MV-4-11 (cell line): ENCODE measurements around the gene TNFSF4.
A peak's percentile ranks its signal among the peaks of the same experiment; 100 is the strongest.
"Not testable (repeated sequence)": the region's sequence is repeated elsewhere in the genome, so short reads cannot be mapped to it uniquely, and the experiment has no call there.

Experiments
- DNase-seq: peaks from one replicate; lab custom pipeline; 2025; lab: John Stamatoyannopoulos, UW

TNFSF4 gene, protein sequence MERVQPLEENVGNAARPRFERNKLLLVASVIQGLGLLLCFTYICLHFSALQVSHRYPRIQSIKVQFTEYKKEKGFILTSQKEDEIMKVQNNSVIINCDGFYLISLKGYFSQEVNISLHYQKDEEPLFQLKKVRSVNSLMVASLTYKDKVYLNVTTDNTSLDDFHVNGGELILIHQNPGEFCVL

DNA sequence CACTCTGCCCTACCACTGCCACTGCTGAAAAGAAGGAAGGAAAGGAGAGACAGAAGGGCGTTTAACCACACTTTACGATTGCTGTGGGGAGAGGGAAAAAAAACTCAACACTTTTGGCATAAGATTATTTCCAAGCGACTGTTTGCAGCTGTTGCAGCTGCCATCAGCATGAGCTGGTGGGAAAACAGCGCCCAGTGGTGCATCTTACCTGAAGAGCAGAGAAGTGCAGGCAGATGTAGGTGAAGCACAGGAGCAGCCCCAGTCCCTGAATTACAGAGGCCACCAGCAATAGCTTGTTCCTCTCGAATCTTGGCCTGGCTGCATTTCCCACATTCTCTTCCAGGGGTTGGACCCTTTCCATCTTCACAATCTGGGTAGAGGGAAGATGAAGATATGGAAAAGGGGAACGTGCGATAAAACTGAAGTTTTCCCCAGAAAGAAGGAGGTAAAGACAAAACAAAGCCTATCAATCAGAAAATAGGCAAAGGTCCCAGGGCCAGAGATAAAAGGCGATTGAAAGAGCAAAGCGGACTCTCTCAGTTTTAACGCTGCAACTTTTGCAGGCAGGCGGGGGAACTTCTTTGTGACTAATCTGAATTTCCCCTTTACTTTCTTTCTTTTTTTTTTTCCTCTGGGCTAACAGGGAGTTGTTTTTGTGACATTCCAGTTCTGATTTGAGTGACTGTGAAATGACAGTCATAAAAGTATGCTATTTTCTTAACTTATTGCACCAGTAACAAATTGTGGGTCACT, at the start of gene TNFSF4:
TSS of gene TNFSF4 (minus strand) at position 516 of the 753 bp plus-strand sequence. CDS start at position 361, 155 bp downstream.
- DNase-seq, result peak; percentile 78

DNA sequence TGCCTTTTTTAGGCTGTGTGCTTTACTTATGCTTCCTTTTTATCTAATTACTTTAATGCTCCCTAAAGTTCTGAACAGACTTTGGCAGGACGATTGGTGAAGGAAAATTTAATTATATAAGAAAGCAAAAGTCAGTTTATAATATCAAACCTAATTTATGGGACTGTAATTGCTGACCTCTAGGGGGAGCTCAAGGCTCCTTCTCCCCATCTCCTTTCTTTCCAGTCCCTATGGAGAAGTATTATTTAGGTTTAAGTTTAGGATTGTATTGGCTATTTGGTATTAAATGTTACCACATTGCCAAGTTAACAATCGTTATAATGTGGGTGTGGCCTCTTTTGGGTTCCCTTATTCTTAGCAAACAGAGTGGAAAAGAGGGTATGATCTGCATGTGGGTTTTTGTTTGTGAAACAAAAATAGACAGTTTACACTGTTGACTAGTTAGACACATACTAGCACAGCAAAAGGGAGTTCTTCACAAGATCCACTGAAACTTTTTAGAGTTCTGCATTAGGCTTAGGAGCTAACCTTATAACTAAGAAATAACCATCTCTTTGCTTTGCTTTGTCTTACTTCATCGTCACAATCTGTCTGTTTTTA, 48.2 kb upstream of the TNFSF4 start:
- peak; percentile 26 for DNase-seq

GRCh38 chr1:173253046-173253445, 45.9 kb upstream of the TNFSF4 start:
- DNase-seq, result no peak

GRCh38 chr1:173249349-173249748, 42.2 kb upstream of the TNFSF4 start:
- no peak for DNase-seq

DNA sequence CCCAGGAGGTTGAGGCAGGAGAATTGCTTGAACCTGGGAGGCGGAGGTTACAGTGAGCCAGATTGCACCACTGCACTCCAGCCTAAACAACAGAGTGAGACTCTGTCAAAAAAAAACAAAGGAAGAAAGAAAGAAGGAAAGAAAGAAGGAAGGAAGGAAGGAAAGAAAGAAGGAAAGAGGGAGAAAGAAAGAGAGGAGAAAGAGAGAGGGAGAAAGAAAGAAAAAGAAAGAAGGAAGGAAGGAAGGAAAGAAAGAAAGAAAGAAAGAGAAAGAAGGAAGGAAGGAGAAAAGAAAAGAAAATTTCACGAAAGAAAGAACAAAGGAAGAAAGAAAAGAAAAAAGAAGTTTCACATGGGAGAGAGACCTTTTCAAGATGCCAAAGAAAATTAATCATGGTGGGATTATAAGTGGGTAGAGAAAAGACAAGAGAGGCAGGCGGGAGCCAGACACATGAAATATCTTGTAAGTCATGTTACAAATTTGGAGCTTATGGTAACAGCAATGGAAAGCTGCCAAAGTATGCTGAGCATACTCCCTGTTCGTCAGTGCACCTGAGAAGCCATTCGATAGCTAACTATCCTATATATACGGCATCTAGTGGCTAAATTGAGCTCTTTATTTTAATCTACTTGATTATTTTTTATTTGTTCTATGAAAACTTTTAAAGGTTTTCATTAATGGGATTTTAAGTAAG, 41.3 kb upstream of the TNFSF4 start:
- DNase-seq, result no peak

GRCh38 chr1:173245892-173246291, 38.8 kb upstream of the TNFSF4 start:
- DNase-seq, result no peak

GRCh38 chr1:173243300-173243699, 36.2 kb upstream of the TNFSF4 start:
- no peak for DNase-seq

DNA sequence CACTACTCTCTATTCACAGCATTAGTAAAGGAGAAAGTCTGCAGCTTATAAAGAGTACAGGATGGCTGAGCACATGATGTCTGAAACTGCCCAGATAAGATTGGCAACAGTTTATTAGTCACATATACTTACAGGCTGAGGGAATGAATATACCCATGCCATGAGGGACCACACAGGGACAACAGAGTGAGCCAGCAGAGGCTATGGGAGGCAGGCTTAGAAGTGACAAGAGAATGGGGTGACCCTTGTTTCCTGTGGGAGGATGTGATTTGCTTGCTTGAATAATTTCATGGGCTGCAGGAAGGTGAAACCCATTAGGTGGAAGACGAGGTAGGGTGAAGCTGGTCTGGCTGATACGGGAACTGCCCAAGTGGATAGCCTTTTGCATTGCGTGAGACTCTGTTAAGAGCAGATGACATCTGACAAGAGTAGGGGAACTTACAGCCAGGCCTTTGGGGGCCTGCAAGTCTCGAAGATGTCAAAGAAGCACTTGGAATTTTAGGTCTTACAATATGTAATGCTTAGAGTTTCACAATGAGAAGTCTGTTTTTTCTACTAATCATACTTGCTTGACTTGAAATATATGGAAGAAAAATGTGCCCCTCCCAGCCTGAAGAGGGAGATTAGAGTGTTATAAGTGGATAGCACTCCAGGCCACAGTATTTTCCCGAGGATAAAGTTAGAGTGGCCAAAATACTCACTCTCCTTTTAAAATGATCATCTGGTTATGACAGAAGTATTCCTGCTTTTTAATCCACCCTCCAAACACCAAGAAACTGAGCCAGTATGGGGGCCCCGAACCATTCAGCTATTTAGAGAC, 34.6 kb upstream of the TNFSF4 start:
- DNase-seq, result no peak

DNA sequence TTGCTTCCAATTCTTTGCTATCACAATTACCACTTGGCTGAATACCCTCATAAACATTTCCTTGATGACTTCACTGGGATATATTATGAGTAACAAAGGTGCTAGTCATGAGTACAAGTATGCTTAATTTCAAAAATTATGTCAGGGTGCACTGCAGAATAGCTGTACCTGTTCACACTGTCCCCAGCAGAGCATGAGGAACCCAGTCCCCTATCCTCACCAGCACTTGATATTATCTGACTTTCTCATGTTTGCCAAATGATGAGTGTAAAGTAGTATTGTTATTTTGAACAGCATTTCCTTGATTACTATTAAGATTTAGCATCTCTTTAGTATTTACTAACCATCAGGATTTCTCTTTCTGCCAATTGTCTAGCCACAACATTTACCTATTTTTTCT, 33.5 kb upstream of the TNFSF4 start:
- no peak for DNase-seq

- no peak for DNase-seq
Observed at GRCh38 chr1:173239058-173239457, 31.9 kb upstream of the TNFSF4 start.

GRCh38 chr1:173234899-173235298, 27.8 kb upstream of the TNFSF4 start:
- no peak for DNase-seq

DNA sequence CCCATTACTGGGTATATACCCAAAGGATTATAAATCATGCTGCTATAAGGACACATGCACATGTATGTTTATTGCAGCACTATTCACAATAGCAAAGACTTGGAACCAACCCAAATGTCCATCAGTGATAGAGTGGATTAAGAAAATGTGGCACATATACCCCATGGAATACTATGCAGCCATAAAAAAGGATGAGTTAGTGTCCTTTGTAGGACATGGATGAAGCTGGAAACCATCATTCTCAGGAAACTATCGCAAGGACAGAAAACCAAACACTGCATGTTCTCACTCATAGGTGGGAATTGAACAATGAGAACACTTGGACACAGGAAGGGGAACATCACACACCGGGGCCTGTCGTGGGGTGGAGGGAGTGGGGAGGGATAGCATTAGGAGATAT, 27.3 kb upstream of the TNFSF4 start:
- DNase-seq, result not testable (repeated sequence)

DNA sequence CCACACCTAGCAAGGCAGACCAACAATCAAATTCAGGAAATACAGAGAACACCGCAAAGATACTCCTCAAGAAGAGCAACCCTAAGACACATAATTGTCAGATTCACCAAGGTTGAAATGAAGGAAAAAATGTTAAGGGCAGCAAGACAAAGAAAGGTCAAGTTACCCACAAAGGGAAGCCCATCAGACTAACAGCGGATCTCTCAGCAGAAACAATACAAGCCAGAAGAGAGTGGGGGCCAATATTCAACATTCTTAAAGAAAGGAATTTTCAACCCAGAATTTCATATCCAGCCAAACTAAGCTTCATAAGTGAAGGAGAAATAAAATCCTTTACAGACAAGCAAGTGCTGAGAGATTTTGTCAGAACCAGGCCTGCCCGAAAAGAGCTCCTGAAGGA, 21.9 kb upstream of the TNFSF4 start:
- not testable (repeated sequence) for DNase-seq

DNA sequence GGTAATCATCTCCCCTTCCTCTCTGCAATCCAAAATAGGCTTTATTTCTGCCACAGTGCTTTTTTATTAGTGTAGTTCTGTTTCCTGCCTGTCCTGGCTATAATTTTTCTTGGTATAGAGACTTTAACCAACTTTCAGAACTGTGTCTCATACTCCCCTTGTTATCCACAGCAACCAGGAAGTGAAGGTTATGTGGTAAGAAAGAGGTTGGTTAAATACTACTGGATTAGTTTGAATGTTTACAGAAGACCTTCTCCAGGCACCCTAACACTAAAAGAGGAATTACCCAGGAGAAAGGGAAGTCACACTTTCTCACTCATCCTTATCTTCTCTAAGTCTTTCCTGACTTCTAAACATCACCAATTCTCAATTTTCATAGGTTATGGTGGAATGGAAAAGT, 17.8 kb upstream of the TNFSF4 start:
- DNase-seq, result peak; percentile 87

- DNase-seq, result no peak
Observed at GRCh38 chr1:173224280-173224892, 17.3 kb upstream of the TNFSF4 start.

GRCh38 chr1:173223031-173223380, 15.9 kb upstream of the TNFSF4 start:
- DNase-seq, result no peak

DNA sequence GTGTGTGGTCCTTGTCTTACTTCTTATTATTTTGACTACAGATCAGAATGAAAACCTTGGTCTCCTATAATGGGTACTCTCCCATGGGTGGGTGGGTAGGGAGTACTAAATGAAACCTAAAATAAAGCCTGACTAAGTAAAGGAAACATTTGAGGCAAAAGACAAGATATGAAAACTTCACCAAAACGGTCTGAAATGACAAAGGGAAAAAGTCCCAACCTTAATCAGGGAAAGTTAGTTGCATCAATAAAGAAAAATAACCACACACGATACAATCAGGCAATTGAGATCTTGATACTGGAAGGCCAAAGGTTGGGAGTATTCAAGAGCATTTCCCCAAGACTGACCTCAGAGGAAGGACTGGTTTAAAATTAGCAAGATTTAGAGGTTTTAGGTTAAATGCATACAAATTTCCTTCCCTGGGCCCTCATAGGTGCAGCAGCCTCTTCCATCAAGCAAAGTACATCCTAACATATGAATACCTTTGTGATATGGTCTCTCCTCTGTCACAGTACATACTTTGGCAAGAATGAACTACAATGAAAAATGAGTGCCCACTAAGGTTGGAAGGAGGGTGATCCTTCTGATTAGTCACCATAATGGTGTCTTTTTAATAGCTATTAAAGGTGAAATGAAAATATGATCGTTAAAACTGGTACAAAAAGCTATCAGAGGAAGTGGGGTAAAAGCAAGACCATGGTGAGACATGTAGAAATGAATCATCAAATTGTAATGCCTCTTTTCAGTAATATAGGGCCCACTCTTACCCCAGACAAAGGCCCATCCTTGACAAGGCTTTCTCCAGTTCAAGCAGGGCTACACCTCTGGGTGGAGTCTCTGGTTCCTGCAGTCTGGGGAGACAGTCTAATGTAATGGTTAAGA, 15.3 kb upstream of the TNFSF4 start:
- no peak for DNase-seq

- no peak for DNase-seq
Observed at GRCh38 chr1:173220157-173220556, 13.0 kb upstream of the TNFSF4 start.

GRCh38 chr1:173213665-173214064, 6.5 kb upstream of the TNFSF4 start:
- DNase-seq, result no peak

- no peak for DNase-seq
Observed at GRCh38 chr1:173212952-173213491, 5.9 kb upstream of the TNFSF4 start.
